Hepatocyte (in vitro differentiated cells): ENCODE measurements around the gene PSMB4.

Experiments used
- CTCF ChIP-seq: fragments of 200-600 bp; sonication (generic); IDR thresholded peaks from 2 replicates; pipeline ENCODE4 v1.5.1; 2016; ENCODE audit warnings: antibody characterized with exemption, mild to moderate bottlenecking; ENCODE audit not compliant: poor library complexity
- EZH2 ChIP-seq: fragments of 200-600 bp; sonication (generic); IDR thresholded peaks from 2 replicates; pipeline ENCODE4 v1.6.1; 2016; ENCODE audit warnings: antibody characterized with exemption, mild to moderate bottlenecking, borderline replicate concordance

DNA sequence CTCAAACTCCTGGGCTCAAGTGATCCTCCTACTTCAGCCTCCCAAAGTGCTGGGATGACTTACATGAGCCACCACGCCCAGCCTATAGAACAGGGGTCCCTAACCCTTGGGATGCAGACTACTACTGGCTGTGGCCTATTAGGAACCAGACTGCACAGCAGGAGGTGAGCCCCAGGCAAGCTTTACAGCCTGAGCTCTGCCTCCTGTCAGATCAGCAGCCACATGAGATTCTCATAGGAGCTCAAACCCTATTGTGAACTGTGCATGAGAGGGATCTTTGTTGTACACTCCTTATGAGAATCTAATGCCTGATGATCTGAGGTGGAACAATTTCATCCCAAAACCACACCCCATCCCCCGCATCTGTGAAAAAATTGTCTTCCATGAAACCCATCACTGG lies 13.4 kb upstream of the PSMB4 start:
- no peak for TF ChIP-seq CTCF
- no peak for TF ChIP-seq EZH2
